Type B pancreatic cell (in vitro differentiated cells): ENCODE results near the gene SELENBP1. TPM values are rescaled to one million over a fixed set of nuclear protein-coding genes. Genes with fewer than 3 reads are reported as not detected.

Experiments used
- DNase-seq: peaks from one replicate; pipeline ENCODE4 v3.0.0; 2021; ENCODE audit warnings: mixed read lengths; ENCODE audit not compliant: unreplicated experiment; ENCODE audit errors: extremely low spot score
- H3K27ac Mint-ChIP-seq: 2 replicates; pipeline ENCODE4 v1.8.0; 2021; ENCODE audit warnings: mild to moderate bottlenecking, mixed read lengths
- H3K27me3 Mint-ChIP-seq: 2 replicates; pipeline ENCODE4 v1.8.0; 2021; ENCODE audit warnings: mixed read lengths
- H3K36me3 Mint-ChIP-seq: 2 replicates; pipeline ENCODE4 v1.8.0; 2021; ENCODE audit warnings: mixed read lengths
- H3K4me1 Mint-ChIP-seq: one replicate; pipeline ENCODE4 v1.8.0; 2021; ENCODE audit warnings: mixed read lengths; ENCODE audit not compliant: unreplicated experiment
- H3K4me3 Mint-ChIP-seq: 2 replicates; pipeline ENCODE4 v1.8.0; 2021; ENCODE audit warnings: mild to moderate bottlenecking, mixed read lengths
- H3K9me3 Mint-ChIP-seq: 2 replicates; pipeline ENCODE4 v1.8.0; 2021; ENCODE audit warnings: mixed read lengths
- CTCF ChIP-seq: fragments of 200-600 bp; sonication (generic); conservative IDR thresholded peaks from 2 replicates; pipeline ENCODE4 v1.5.0; 2021; ENCODE audit warnings: antibody characterized with exemption, mild to moderate bottlenecking
- total RNA-seq: library from RNA; stranded (reverse); gene quantifications from 2 replicates; pipeline ENCODE4 v1.2.1, GENCODE V29; 2021; ENCODE audit warnings: low replicate concordance

SELENBP1 gene
- total RNA-seq, 1 donor from 2014 or later, result 39.2 TPM

GRCh38 chr1:151336556-151336955 lies 35.9 kb downstream of the SELENBP1 start:
- no peak for DNase-seq
- Mint-ChIP-seq H3K27me3 (no peaks in the 10 kb centered on the region), H3K27ac (no peak overlapping the region), H3K36me3 (no peaks in the 10 kb centered on the region), H3K9me3 (no peaks in the 10 kb centered on the region), H3K4me3 (no peak overlapping the region), H3K4me1 (peaks cover 9% of the 10 kb centered on the region)
- no peak for TF ChIP-seq CTCF

- no peaks in the 10 kb centered on the region for H3K27me3 Mint-ChIP-seq
- peaks cover 1% of the 10 kb centered on the region for H3K4me1 Mint-ChIP-seq
- no peak overlapping the region for H3K4me3 Mint-ChIP-seq
- no peaks in the 10 kb centered on the region for H3K36me3 Mint-ChIP-seq
- H3K9me3 Mint-ChIP-seq, result no peaks in the 10 kb centered on the region
- no peak for DNase-seq
- no peak for TF ChIP-seq CTCF
- H3K27ac Mint-ChIP-seq, result no peak overlapping the region
Observed at GRCh38 chr1:151334822-151335221, 37.7 kb downstream of the SELENBP1 start.

GRCh38 chr1:151327903-151328674 lies 44.4 kb downstream of the SELENBP1 start:
- Mint-ChIP-seq H3K27me3 (no peaks in the 10 kb centered on the region), H3K9me3 (no peaks in the 10 kb centered on the region), H3K36me3 (peaks cover 12% of the 10 kb centered on the region), H3K4me3 (peak overlapping the region; percentile 97), H3K27ac (peak overlapping the region; percentile 95), H3K4me1 (peaks cover 20% of the 10 kb centered on the region)
- TF ChIP-seq CTCF, result no peak
- no peak for DNase-seq

- H3K9me3 Mint-ChIP-seq, result no peaks in the 10 kb centered on the region
- peak; percentile 87 for DNase-seq
- H3K4me3 Mint-ChIP-seq, result peak within 1 kb of the TSS; percentile 97
- peaks cover 16% of the 10 kb centered on the region for H3K36me3 Mint-ChIP-seq
- no peaks in the 10 kb centered on the region for H3K27me3 Mint-ChIP-seq
- no peak for TF ChIP-seq CTCF
- peak within 1 kb of the TSS; percentile 95 for H3K27ac Mint-ChIP-seq
- H3K4me1 Mint-ChIP-seq, result peaks cover 20% of the 10 kb centered on the region
Observed at GRCh38 chr1:151327223-151327902, 45.1 kb downstream of the SELENBP1 start, which contains the start of gene PI4KB. Gene PI4KB (minus strand): TSS chr1:151327416. CDS start chr1:151316481, 10,935 bp downstream.

- no peak for TF ChIP-seq CTCF
Observed at GRCh38 chr1:151326619-151327222, 45.8 kb downstream of the SELENBP1 start.

More at GRCh38 chr1:151326619-151327222, 45.8 kb downstream of the SELENBP1 start:
- Mint-ChIP-seq H3K27ac (peak overlapping the region; percentile 95), H3K4me3 (peak overlapping the region; percentile 97), H3K9me3 (no peaks in the 10 kb centered on the region), H3K36me3 (peaks cover 19% of the 10 kb centered on the region), H3K4me1 (peaks cover 20% of the 10 kb centered on the region), H3K27me3 (no peaks in the 10 kb centered on the region)
- DNase-seq, result no peak
